ENCODE results near the gene ARR3. TPM values are rescaled to one million over a fixed set of nuclear protein-coding genes. Genes with fewer than 3 reads are reported as not detected.
"Not testable (repeated sequence)": the region's sequence is repeated elsewhere in the genome, so short reads cannot be mapped to it uniquely, and the experiment has no call there.

ARR3 gene
- total RNA-seq, 2 donors from 2014 or later: not detected

DNA sequence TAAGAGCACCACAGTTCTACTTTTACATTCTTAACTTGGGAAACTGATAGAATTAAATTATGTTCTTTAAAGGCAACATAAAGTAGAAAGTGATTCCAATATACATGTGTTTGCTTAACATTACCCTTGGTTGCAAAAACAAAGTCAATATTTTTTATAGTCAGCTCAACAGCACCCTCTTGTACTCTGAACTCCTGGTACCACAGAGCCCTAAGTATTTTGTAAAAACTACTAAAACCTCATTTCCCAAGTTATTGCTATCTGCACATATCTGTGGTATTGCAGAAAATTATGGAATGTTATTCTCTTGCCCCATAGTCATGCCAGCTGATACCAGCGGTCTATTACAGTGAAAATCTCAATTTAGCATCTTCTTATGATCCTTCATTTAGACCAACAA lies 24.7 kb downstream of the ARR3 start:
- Mint-ChIP-seq H3K4me1 (ENCODE audit: low read depth in 2 of 2) (peaks cover 0 to 3% of the 10 kb centered on the region in 2 donors), H3K9me3 (no peaks in the 10 kb centered on the region), H3K4me3 (peak overlapping the region; percentile 12), H3K27ac (no peak overlapping the region), H3K36me3 (no peaks in the 10 kb centered on the region), H3K27me3 (no peaks in the 10 kb centered on the region)
- ATAC-seq: no peak
- DNase-seq (ENCODE audit: low spot score): no peak

DNA sequence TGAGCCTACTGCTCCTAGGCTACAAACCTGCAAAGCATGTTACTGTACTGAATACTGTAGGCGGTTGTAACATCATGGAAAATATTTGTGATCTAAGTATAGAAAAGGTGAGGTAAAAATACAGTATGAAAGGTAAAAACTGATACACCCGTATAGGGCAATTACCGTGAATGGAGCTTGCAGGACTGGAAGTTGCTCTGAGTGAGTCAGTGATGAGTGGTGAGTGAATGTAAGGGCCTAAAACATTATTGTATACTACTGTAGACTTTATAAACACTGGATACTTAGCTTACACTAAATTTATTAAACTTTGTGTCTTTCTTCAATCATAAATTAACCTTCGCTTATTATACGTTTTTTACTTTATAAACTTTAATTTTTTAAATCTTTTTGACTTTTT lies 25.5 kb downstream of the ARR3 start:
- H3K4me1 Mint-ChIP-seq (ENCODE audit: low read depth in 2 of 2): peaks cover 0 to 3% of the 10 kb centered on the region in 2 donors
- H3K4me3 Mint-ChIP-seq: no peak overlapping the region
- H3K9me3 Mint-ChIP-seq: no peaks in the 10 kb centered on the region

DNA sequence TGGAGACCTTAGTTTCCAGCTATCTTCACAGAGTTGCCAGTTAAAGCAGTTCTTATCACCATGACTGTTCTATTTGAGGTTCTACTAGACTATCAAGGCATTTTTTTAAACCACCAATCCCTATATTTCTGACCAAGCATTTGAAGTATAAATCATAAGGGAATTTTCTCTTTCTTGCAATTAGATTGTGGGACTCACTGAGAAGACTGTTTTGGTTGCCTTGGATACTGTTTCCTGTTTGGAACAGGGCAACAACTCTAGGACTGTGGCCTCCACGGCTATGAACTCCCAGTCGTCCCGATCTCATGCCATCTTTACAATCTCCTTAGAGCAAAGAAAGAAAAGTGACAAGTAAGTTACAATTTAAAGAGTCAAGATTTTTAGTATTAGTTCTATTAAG lies 33.6 kb downstream of the ARR3 start:
- H3K9me3 Mint-ChIP-seq: no peaks in the 10 kb centered on the region
- ATAC-seq: no peak
- H3K27ac Mint-ChIP-seq: no peak overlapping the region
- no peak overlapping the region for H3K4me3 Mint-ChIP-seq
- H3K27me3 Mint-ChIP-seq: no peaks in the 10 kb centered on the region
- no peaks in the 10 kb centered on the region for H3K4me1 Mint-ChIP-seq (ENCODE audit: low read depth in 2 of 2)
- H3K36me3 Mint-ChIP-seq: no peaks in the 10 kb centered on the region
- no peak for DNase-seq (ENCODE audit: low spot score)

More for the DNA sequence above, 25.5 kb downstream of the ARR3 start:
- Mint-ChIP-seq H3K36me3 (no peaks in the 10 kb centered on the region), H3K27ac (no peak overlapping the region), H3K27me3 (no peaks in the 10 kb centered on the region)
- no peak for DNase-seq (ENCODE audit: low spot score)
- ATAC-seq: no peak

DNA sequence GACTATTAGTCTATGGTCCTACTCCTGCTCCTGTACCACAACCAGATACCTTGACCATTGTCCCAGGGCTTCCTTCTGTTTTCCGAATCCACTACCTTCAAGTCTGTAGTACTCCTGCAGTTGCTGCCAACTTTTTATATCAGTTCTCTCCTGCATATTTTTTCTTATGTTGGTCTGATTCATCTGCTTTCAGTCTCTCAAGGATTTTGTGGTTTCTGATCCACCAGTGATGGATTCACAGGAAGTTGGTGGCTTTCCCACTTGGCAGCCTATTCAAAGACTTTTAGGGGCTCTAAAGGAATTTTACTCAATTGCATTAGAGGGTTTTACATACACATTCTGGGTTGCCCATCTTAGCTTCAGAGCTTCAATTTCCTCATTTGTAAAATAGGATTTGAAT lies 45.4 kb downstream of the ARR3 start:
- ATAC-seq (no peak), DNase-seq (ENCODE audit: low spot score) (no peak)
- H3K27me3 Mint-ChIP-seq: no peaks in the 10 kb centered on the region
- peaks cover 0 to 5% of the 10 kb centered on the region in 2 donors for H3K4me1 Mint-ChIP-seq (ENCODE audit: low read depth in 2 of 2)
- no peak overlapping the region for H3K27ac Mint-ChIP-seq
- H3K4me3 Mint-ChIP-seq: no peak overlapping the region
- no peaks in the 10 kb centered on the region for H3K9me3 Mint-ChIP-seq
- no peaks in the 10 kb centered on the region for H3K36me3 Mint-ChIP-seq

DNA sequence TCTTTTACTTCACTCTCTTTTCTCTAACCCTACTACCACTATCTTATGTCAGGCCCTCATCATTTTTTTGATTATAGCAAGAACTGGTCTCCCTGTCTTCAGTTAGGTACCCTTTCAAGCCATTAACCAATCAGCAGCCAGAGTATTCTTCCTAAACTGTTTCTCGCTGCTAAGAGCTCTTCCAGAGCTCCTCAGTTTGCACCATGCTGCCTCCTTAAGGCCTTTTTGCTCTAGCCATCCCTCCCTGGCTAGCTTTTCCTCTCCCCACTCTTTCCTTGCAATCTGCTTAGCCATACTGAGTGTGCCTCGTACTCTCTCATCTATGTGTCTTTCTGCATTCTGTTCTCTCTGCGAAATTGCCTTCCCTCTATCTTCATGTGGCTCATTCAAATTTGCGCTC lies 54.6 kb downstream of the ARR3 start:
- no peak for DNase-seq (ENCODE audit: low spot score)
- Mint-ChIP-seq H3K9me3 (no peaks in the 10 kb centered on the region), H3K4me1 (ENCODE audit: low read depth in 2 of 2) (no peaks in the 10 kb centered on the region), H3K4me3 (no peak overlapping the region), H3K27me3 (peaks cover 0 to 16% of the 10 kb centered on the region in 2 donors), H3K27ac (no peak overlapping the region), H3K36me3 (no peaks in the 10 kb centered on the region)
- no peak for ATAC-seq

DNA sequence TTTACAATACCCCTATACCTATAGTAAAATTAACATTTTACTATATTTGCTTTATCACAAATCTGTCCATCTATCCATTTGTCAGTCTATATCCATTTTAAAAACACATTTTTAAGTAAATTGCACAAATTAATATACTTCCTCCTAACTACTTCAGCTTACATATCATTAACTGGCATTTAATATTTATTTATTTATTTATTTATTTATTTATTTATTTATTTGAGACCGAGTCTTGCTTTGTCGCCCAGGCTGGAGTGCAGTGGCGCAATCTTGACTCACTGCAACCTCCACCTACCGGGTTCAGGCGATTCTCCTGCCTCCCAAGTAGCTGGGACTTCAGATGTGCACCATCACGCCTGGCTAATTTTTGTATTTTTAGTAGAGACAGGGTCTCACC lies 55.5 kb downstream of the ARR3 start:
- not testable (repeated sequence) for H3K9me3 Mint-ChIP-seq; H3K27ac Mint-ChIP-seq; ATAC-seq; H3K4me3 Mint-ChIP-seq; H3K36me3 Mint-ChIP-seq; H3K4me1 Mint-ChIP-seq (ENCODE audit: low read depth in 2 of 2); DNase-seq (ENCODE audit: low spot score)
- peaks cover 0 to 16% of the 10 kb centered on the region in 2 donors for H3K27me3 Mint-ChIP-seq

DNA sequence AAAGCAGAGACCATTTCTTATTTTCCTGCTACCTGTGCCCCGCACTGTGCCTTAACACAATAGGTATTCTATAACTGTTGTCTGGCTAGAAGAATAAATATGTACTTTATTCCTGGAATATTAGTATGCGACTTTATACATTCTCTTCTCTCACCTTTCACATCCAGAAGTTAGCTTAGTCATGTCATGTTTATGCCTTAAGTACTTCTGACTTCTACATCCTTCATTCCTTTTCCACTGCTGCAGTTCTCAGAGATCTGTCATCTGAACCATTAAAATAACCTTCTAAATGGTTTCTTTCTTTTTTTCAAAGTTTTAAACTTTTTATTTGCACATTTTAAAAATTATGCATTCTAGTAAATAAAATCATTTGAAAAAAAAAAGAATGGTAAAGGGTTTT lies 56.2 kb downstream of the ARR3 start:
- Mint-ChIP-seq H3K27ac (no peak overlapping the region), H3K4me3 (no peak overlapping the region), H3K9me3 (no peaks in the 10 kb centered on the region), H3K27me3 (peaks cover 0 to 16% of the 10 kb centered on the region in 2 donors), H3K4me1 (ENCODE audit: low read depth in 2 of 2) (no peaks in the 10 kb centered on the region), H3K36me3 (no peaks in the 10 kb centered on the region)
- DNase-seq (ENCODE audit: low spot score) (no peak), ATAC-seq (no peak)

DNA sequence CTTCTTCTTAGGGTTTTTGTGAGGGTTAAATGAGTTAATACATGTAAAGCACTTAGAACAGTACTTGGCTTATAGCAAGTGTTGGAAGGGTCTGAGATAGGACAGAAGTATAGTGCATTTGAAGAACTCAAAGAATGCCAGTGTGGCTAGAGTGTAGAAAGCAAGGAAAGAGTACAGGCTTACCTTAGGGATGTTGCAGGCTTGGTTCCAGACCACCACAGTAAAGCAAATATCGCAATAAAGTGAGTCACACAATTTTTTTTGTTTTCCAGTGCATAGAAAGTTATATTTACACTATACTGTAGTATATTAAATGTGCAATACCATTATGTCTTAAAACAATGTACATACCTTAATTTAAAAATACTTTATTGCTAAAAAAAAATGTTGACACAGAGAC lies 63.0 kb downstream of the ARR3 start:
- DNase-seq (ENCODE audit: low spot score) (no peak), ATAC-seq (no peak)
- no peaks in the 10 kb centered on the region for H3K9me3 Mint-ChIP-seq
- H3K27me3 Mint-ChIP-seq: peaks cover 0 to 8% of the 10 kb centered on the region in 2 donors
- no peak overlapping the region for H3K27ac Mint-ChIP-seq
- H3K36me3 Mint-ChIP-seq: no peaks in the 10 kb centered on the region
- no peaks in the 10 kb centered on the region for H3K4me1 Mint-ChIP-seq (ENCODE audit: low read depth in 2 of 2)
- no peak overlapping the region for H3K4me3 Mint-ChIP-seq

Other genes starting within 250 kb of the ARR3 start
- gene AWAT2, start 218.4 kb upstream of the ARR3 start, total RNA-seq: not detected
- not detected for gene OTUD6A, start 205.9 kb upstream of the ARR3 start, total RNA-seq
- gene IGBP1, start 134.9 kb upstream of the ARR3 start, total RNA-seq: 10 to 100 TPM; 26.2 to 30.5 TPM
- gene DGAT2L6, start 90.9 kb upstream of the ARR3 start, total RNA-seq: not detected
- not detected for gene AWAT1, start 33.7 kb upstream of the ARR3 start, total RNA-seq
- under 1 TPM; 0.36 to 0.40 TPM for gene P2RY4, start 8.1 kb upstream of the ARR3 start, total RNA-seq
- not detected for gene RAB41, start 13.8 kb downstream of the ARR3 start, total RNA-seq
- 10 to 100 TPM; 27.9 to 28.3 TPM for gene PDZD11, start 21.6 kb downstream of the ARR3 start, total RNA-seq
- gene KIF4A, start 21.8 kb downstream of the ARR3 start, total RNA-seq: 10 to 100 TPM; 17.2 to 29.8 TPM
- under 1 TPM; 0.17 to 0.81 TPM for gene GDPD2, start 155.0 kb downstream of the ARR3 start, total RNA-seq
- gene DLG3, start 176.5 kb downstream of the ARR3 start, total RNA-seq: 10 to 100 TPM in 1 of 2 donors, 1 to 10 TPM in 1; 9.5 to 13.2 TPM

Data from natural killer cell treated with Interleukin-12 subunit alpha and Interleukin-12 subunit beta and Interleukin-15 and Interleukin-18, amount 100 ng/mL, for 72 hours (primary cell).